Body of pancreas (tissue), 4 donors: Measurements from ENCODE around the gene DGKG.

Experiments used
- CTCF ChIP-seq, 7 experiments: fragments of 450-650 bp in 4 of 7; fragments of 200-600 bp in 3 of 7; sonication (generic) in 3 of 7; IDR thresholded peaks; one replicate each; pipeline ENCODE4 v1.5.1; 2016 to 2019; ENCODE audit warnings: antibody characterized with exemption in 7 of 7
- POLR2A ChIP-seq, 3 donors: fragments of 450-650 bp; IDR thresholded peaks; one replicate each; pipeline ENCODE4 v1.6.1; 2016; ENCODE audit warnings: antibody characterized with exemption in 3 of 3, mild to moderate bottlenecking in 2 of 3

GRCh38 chr3:186247821-186248814, 113.9 kb downstream of the DGKG start:
- no peak for TF ChIP-seq CTCF (IDR thresholded peaks at IDR 0.05)
- TF ChIP-seq POLR2A (IDR thresholded peaks at IDR 0.05) = no peak
